ENCODE data around the gene MYL10.

Gene MYL10

DNA sequence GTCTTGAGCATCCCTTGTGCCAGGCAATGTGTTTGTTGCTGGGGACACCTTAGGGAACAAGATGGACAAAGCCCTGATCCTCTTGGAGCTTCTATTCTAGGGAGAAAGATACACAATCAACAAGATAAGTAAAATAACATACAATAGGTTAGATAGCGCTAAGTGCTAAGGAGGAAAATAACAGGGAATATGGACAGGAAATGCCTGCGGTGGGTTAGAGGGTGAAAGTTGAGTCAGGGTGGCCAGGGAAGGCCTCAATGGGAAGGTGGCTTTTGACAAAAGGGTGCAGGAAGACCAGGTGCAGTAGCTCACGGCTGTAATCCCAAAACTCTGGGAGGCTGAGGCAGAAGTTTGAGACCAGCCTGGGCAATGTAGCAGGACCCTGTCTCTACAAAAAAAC, 38.3 kb upstream of the MYL10 start:
- DNase-seq (ENCODE audit: low read depth), result no peak
- no peak overlapping the region for H3K4me3 ChIP-seq (replicated peaks; ENCODE audit: low read depth, low read length)
- TF ChIP-seq, protein P1, sequence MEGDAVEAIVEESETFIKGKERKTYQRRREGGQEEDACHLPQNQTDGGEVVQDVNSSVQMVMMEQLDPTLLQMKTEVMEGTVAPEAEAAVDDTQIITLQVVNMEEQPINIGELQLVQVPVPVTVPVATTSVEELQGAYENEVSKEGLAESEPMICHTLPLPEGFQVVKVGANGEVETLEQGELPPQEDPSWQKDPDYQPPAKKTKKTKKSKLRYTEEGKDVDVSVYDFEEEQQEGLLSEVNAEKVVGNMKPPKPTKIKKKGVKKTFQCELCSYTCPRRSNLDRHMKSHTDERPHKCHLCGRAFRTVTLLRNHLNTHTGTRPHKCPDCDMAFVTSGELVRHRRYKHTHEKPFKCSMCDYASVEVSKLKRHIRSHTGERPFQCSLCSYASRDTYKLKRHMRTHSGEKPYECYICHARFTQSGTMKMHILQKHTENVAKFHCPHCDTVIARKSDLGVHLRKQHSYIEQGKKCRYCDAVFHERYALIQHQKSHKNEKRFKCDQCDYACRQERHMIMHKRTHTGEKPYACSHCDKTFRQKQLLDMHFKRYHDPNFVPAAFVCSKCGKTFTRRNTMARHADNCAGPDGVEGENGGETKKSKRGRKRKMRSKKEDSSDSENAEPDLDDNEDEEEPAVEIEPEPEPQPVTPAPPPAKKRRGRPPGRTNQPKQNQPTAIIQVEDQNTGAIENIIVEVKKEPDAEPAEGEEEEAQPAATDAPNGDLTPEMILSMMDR (IDR thresholded peaks at IDR 0.05; ENCODE audit: low read length, missing control alignments), result no peak

DNA sequence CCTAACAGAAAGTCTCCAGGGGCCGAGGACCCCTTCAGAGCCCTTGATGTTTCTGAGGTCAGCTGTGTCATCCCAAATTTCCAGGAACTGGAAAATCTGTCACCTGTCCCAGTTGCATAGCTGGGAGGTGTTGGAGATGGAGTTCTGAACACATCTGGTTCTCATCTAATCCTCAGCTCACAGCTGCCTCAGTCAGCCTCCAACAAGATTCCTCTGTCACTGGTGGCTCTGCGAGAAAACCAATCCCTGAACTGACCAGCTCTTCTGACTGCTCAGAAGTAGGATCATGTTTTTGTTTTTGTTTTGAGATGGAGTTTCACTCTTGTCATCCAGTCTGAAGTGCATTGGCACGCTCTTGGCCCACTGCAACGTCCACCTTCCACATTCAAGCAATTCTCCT, 37.6 kb upstream of the MYL10 start:
- H3K4me3 ChIP-seq (replicated peaks; ENCODE audit: low read depth, low read length), result no peak overlapping the region
- TF ChIP-seq, protein P1 (IDR thresholded peaks at IDR 0.05; ENCODE audit: low read length, missing control alignments), result no peak
- no peak for DNase-seq (ENCODE audit: low read depth)

DNA sequence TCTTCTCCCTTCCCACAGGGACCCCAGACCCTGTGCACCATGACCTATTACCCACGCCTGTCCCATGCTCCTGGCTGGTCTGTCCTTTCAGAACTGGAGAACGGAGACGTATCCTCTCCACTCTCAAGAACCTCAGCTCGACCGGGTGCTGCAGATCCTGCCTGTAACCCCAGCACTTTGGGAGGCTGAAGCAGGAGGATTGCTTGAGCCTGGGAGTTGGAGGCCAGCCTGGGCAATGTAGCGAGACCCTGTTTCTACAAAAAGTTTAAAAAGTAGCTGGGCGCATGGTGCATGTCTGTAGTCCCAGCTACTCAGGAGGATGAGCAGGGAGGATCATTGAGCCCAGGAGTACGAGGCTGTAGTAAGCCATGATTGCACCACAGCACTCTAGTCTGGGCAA, 37.2 kb upstream of the MYL10 start:
- no peak overlapping the region for H3K4me3 ChIP-seq (replicated peaks; ENCODE audit: low read depth, low read length)
- TF ChIP-seq, protein P1 (IDR thresholded peaks at IDR 0.05; ENCODE audit: low read length, missing control alignments), result no peak
- DNase-seq (ENCODE audit: low read depth), result no peak

DNA sequence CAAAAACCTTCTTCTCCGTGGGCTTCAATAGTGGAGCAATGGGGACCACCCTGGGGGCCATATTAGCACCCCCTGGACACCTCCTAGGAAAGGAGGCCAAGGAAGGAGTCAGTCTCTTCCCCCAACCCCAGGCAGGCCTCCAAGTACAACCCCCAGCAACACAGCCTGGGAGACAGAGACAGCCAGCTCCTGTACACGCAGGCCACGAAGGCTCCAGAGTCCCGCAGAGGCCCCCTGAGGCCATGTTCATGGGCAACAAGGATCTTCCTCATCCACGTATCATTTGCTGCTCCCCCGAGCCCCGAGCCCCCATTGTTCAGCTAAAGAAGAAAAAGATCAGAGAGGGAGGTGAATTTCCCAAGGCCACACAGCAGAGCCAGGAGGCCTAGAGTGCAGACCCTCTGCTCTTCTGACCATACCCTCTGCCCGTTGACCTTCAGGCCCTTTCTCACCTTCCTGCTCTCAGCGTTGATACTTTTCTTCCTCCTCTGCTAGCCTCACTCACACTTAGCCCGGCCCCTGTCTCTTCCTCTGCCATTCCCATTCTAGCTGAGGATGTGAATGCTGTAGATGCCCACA, 35.9 kb upstream of the MYL10 start:
- no peak overlapping the region for H3K4me3 ChIP-seq (replicated peaks; ENCODE audit: low read depth, low read length)
- DNase-seq (ENCODE audit: low read depth), result no peak
- TF ChIP-seq, protein P1 (IDR thresholded peaks at IDR 0.05; ENCODE audit: low read length, missing control alignments), result no peak

DNA sequence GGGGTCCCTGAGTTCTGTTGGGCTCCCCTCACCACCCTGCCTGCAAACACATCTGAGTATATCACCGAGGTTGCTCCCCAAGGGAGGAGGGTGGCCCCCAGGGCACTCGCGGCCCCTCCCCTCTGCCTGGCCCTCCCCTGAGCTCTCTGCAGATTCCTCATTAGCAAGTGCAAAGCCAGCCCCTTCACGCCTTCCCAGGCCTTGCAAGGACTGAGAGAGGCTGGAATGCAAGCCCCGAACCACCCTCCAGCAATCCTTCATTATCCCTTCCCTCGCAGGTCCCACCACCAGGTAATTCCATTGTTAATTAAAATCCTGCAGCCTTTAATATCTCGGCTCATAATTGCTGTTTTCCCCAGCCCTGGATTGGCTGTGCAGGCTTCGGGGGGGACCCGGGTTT, 35.3 kb upstream of the MYL10 start:
- no peak for DNase-seq (ENCODE audit: low read depth)
- TF ChIP-seq, protein P1 (IDR thresholded peaks at IDR 0.05; ENCODE audit: low read length, missing control alignments), result no peak
- no peak overlapping the region for H3K4me3 ChIP-seq (replicated peaks; ENCODE audit: low read depth, low read length)

DNA sequence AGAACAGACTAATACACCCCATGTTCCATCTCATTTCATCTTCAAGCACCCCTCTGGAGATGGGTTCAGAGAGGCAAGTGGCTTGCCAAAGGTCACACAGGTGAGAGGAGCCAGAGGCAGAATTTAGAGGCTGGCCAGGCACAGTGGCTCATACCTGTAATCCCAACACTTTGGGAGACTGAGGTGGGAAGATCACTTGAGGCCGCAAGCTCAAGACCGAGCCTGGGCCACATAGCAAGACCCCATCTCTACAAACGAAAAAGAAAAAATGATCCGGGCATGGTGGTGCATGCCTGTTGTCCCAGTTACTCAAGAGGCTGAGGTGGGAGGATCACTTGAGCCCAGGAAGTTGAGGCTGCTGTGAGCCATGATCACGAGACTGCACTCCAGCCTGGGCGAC, 34.7 kb upstream of the MYL10 start:
- DNase-seq (ENCODE audit: low read depth), result no peak

More for the DNA sequence above, 34.7 kb upstream of the MYL10 start:
- TF ChIP-seq, protein P1 (IDR thresholded peaks at IDR 0.05; ENCODE audit: low read length, missing control alignments), result no peak
- no peak overlapping the region for H3K4me3 ChIP-seq (replicated peaks; ENCODE audit: low read depth, low read length)
